ENCODE measurements around the gene ELMO1.

The ELMO1 gene

DNA sequence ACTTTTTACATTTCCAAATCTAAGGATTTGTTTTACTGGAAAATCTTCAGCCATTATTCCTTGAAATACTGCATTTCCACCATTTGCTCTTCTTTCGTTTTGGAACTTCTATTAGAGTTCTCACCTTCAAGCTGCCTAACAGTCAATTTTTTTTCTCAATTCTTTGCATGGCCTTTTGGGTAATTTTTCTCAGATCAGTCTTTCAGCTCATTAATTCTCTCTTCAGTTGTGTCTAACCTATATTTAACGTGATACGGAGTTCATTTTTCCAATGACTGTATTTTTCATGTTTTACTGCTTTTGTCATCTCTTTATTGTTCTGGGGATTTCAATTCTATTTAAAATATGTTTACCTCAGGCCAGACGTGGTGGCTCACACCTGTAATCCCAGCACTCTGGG, 600.7 kb downstream of the ELMO1 start:
- no peak for DNase-seq

GRCh38 chr7:36844374-36844773, 604.3 kb downstream of the ELMO1 start:
- DNase-seq = no peak

GRCh38 chr7:36840904-36841303, 607.8 kb downstream of the ELMO1 start:
- peak; percentile 45 for DNase-seq

- no peak for DNase-seq
These were observed 609.9 kb downstream of the ELMO1 start for GRCh38 chr7:36838616-36839225.

DNA sequence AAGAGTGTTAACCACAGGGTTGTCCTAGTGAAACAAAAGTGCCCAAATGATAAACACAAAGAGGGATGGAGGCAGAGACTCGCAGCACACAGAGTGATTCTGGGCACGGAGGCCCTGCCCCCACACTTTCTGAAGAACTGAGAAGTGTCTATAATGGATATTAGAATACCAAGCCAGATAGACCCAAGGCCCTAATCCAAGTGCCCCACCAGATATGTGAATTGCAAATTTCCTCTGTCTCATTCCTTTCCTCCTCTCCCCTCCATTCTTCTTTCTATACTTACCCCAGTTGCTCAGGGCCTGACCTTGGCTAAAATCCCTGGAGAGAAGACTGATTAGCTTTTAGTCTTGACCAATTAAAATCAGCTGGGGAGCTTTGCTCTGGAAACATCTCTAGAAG, 617.6 kb downstream of the ELMO1 start:
- DNase-seq = no peak

DNA sequence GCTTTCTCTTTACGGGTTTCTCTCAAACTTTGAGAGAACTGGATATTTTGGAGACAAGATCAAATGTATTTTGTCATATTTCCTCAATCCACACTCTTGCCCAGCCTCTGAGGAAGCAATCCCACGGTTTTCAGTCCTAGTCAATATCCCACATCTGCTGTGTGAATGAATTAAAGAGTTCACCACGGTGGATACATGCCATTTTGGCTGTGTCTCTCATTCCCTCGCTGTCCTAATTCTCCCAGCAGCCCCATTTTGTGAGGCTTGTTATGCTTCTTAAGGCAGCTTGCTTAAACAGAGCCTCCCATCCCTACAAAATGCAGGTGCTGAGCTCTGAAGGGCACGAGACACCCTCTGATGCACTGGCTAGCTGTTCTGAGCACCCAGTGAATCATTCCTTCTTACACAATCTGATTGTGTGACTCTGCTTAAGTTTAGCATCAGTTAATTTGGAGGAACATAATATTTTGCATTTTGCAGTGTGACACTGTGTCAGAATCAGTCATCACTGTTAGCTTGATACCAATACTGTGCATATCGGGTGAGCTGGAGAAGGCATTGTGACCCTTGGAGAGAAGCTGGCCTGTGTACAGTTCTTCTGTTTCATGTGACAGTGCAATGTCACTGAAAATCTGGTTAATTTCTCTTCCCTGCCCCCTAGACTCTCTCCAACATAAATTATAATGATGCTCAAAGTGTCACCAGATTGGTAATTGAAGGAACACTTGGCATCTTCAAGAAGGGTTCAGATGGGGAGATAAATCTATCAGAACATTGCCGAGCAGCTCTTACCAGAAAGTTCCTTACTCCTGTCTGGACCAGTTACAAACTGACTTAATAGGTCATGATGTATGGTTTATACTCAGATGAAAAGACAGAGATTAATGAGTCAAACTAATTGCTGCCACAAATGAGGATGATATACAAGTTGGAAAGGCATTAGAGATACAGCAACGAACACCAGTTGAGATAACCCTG, 620.6 kb downstream of the ELMO1 start:
- no peak for DNase-seq

GRCh38 chr7:36825501-36825900, 623.2 kb downstream of the ELMO1 start:
- DNase-seq = no peak

DNA sequence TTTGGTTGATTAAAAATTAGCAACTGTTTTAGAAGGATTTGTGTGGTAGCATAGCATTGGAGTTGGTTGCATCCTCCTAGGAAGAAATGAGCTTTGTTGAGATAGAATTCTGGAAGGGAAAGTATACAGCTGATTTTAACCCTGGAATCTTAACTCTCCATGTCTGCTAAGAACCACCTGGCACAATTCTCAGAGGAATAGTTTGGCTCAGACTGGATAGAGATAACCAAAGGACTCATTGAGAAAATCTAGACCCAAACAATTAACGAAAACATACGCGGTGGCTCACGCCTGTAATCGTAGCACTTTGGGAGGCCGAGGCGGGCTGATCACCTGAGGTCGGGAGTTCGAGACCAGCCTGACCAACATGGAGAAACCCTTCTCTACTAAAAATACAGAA, 625.3 kb downstream of the ELMO1 start:
- DNase-seq = no peak

DNA sequence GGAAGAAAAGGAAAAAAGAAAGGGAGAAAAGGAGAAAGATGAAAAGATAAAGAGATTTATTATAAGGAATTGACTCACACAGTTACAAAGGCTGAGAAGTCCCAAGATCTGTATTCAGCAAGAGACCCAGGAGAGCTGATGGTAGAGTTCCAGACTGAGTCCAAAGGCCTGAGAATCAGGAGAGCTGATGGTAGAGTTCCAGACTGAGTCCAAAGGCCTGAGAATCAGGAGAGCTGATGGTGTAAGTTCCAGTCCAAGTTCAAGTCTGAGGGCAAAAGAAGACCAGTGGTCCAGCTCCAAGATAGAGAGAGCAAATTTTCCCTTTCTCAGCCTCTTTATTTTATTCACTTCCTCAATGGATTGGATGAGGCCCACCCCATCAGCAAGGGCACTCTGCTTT, 627.0 kb downstream of the ELMO1 start:
- DNase-seq = no peak

GRCh38 chr7:36820527-36821170, 628.0 kb downstream of the ELMO1 start:
- no peak for DNase-seq

DNA sequence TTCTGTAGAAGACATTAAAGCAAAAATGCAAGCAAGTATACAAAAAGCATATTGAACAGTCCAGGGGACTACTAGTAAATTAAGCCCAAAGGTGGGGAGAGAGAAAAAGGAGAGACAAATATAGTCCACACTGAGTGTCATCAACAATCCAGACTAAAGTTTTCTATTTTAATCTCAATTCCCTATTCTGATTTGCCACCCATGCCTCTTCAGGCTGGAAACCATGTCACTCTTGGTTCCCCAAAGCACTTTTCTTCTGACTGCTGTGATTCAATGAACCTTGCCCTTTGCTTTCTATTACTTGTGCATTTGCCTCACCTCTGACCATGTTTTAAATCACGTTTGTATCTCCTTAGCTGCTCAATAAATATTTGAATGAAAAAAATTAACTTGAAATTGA, 629.0 kb downstream of the ELMO1 start:
- DNase-seq = no peak

DNA sequence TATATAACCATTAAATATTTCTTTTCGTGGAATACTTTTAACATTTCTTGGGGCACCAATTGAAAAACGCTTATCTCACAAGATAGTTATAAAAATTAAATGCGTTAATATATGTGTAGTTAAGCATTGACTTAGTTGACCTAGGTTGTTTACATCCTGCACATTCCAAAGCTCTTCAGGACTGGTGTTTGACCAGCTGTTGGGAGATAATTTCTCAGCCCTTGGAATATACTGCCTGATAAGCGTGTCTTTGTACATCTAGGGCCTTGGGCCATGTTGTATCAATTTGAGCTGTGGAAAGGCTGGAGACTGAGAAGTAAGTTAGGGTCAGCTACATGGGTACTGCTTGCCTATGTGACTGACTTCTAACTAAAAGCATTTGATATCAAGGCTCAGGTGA, 634.4 kb downstream of the ELMO1 start:
- no peak for DNase-seq

- DNase-seq = no peak
These were observed 636.9 kb downstream of the ELMO1 start for GRCh38 chr7:36811807-36812206.

- no peak for DNase-seq
These were observed 638.2 kb downstream of the ELMO1 start for GRCh38 chr7:36810489-36810888.

DNA sequence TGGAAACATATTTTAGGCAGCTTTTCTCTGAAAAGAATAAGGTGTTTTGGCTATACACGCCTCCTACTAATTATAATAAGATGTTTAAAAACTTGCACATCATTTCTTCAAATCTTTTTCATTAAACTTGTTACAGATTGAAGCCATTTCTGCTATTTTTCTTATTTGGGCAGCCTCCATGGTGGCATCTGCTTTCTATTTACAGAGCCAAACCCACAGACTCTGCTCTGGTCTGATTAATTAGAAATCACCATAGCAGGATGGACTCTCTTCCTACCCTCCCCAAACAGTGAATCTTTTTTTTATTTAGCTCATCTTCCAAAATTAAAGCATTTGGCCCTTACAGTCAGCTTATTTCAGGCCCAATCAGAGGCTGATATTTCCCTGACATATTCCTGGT, 638.6 kb downstream of the ELMO1 start:
- no peak for DNase-seq

GRCh38 chr7:36809510-36809909, 639.2 kb downstream of the ELMO1 start:
- DNase-seq = no peak

DNA sequence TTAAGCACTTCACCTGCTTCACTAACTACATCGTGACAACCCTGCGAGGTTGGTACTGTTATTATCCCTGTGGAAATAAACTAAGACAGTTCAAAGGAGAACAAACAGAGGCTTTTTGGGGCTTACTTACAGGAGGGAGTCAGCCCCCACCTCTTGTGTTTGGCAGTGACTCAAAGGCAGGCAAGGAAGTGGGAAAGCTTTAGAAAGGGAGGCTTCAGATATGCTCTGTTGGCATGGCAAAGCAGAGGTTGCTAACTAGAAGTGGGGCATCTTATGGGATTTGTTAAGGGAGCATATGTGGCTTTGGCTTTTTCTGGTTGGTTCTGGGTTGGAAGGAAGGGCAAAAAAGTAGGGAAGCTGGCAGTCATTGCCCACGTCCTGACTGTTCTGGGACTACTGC, 639.6 kb downstream of the ELMO1 start:
- DNase-seq = no peak

GRCh38 chr7:36806891-36807290, 641.8 kb downstream of the ELMO1 start:
- no peak for DNase-seq
